GM12874 (cell line): ENCODE measurements around the gene NRCAM.

Source experiments
- CTCF ChIP-seq: IDR thresholded peaks from 2 replicates; pipeline ENCODE4 v1.5.1; 2011; ENCODE audit warnings: low read depth, mild to moderate bottlenecking, control low read depth, low read length, moderate library complexity; ENCODE audit not compliant: insufficient read depth

Gene NRCAM

GRCh38 chr7:108415821-108416536, 40.3 kb downstream of the NRCAM start:
- no peak for TF ChIP-seq CTCF

GRCh38 chr7:108415084-108415483, 41.2 kb downstream of the NRCAM start:
- TF ChIP-seq CTCF = no peak

GRCh38 chr7:108413782-108414492, 42.3 kb downstream of the NRCAM start:
- TF ChIP-seq CTCF = no peak

DNA sequence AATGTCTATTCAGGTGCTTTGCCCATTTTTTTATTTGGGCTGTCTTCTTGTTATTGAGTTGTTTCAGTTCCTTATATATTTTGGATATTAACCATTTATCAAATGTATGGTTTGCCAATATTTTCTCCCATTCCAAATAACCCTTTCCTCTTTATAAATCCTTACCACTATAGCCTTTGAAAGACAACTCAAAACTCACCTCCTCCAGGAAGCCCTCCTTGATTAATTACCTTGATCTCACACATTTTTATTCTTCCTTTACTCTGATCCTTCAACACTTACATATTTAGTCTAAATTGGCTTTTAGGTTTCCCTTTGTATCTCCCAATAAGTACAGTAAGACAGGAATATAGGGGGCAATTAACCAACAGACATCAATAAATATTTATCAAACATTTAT, 42.9 kb downstream of the NRCAM start:
- TF ChIP-seq CTCF = no peak

DNA sequence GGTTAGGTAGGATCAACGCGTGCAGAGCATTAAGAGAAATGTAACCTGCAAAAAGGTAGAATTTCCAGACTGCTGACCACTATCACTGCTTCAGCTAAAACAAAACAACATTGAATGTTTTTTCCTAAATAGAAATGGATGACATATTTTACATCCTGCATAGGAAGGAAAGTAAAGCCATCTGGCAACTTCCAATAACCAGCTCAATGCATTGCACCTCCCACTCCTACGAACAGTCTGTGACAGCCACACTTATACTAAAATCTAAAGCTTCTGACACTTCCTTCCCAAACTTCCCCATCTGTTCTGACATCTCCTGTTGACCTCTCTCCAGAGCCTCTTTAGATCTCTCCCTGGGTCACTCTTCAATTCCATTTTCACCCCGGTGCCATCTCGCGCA, 47.1 kb downstream of the NRCAM start:
- no peak for TF ChIP-seq CTCF

- no peak for TF ChIP-seq CTCF
Measured at GRCh38 chr7:108408296-108408991, 47.8 kb downstream of the NRCAM start.

DNA sequence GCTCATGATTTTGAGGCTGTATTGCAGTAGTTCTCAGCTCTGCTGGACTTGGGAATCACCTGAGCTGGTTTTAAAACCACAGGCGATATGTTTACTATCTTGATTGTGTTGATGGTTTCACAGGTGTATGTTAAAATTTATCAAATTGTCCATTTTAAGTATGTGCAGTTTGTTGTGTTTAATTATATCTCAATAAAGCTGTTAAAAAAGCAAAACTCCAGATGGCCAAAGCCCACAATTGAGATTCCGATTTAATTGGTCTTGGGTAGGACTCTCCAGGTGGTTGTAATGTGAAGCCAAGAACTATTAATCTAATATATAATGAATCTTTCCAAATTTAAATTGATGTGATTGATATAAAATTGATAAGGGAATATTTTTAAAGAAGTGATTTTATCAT, 48.6 kb downstream of the NRCAM start:
- no peak for TF ChIP-seq CTCF
